Tibial nerve (tissue), 4 donors: Measurements from ENCODE around the gene ZNF611. TPM values are rescaled to one million over a fixed set of nuclear protein-coding genes. Genes with fewer than 3 reads are reported as not detected.
"Not testable (repeated sequence)": the region's sequence is repeated elsewhere in the genome, so short reads cannot be mapped to it uniquely, and the experiment has no call there.

ENCODE experiments used
- DNase-seq, 2 donors: peaks; one replicate each; pipeline ENCODE4 v3.0.0-alpha.2; 2019; ENCODE audit warnings: low spot score in 2 of 2
- H3K27ac ChIP-seq, 4 donors: fragments of 200-600 bp; sonication (generic) in 3 of 4; one replicate each; pipeline ENCODE4 v1.5.1; 2017 to 2019; ENCODE audit warnings: mild to moderate bottlenecking in 1 of 4
- H3K27me3 ChIP-seq, 2 donors: fragments of 200-600 bp; sonication (generic) in 1 of 2; one replicate each; pipeline versions ENCODE4 v1.5.1 to v1.6.0; 2017 to 2019
- H3K36me3 ChIP-seq, 3 donors: fragments of 200-600 bp; sonication (generic); one replicate each; pipeline ENCODE4 v1.5.1; 2018 to 2019
- H3K4me1 ChIP-seq, 4 donors: fragments of 200-600 bp; sonication (generic) in 3 of 4; one replicate each; pipeline ENCODE4 v1.5.1; 2017 to 2019
- H3K4me3 ChIP-seq, 4 donors: fragments of 200-600 bp; sonication (generic) in 3 of 4; one replicate each; pipeline ENCODE4 v1.5.1; 2017 to 2019; ENCODE audit warnings: mild to moderate bottlenecking in 1 of 4, moderate library complexity in 1 of 4
- H3K9me3 ChIP-seq, 4 donors: fragments of 200-600 bp; sonication (generic) in 3 of 4; one replicate each; pipeline ENCODE4 v1.5.1; 2017 to 2019
- CTCF ChIP-seq, 5 experiments: fragments of 200-600 bp in 3 of 5; fragments of 450-650 bp in 2 of 5; sonication (generic) in 3 of 5; IDR thresholded peaks; one replicate each; pipeline ENCODE4 v1.5.1; 2016 to 2019; ENCODE audit warnings: antibody characterized with exemption in 5 of 5, mild to moderate bottlenecking in 3 of 5, moderate library complexity in 2 of 5
- EP300 ChIP-seq, 2 donors: sonication (generic); formaldehyde crosslinking; IDR thresholded peaks; one replicate each; pipeline ENCODE4 v1.6.1; 2017; ENCODE audit warnings: antibody characterized with exemption in 2 of 2, mild to moderate bottlenecking in 1 of 2
- POLR2A ChIP-seq, 2 donors: fragments of 450-650 bp; IDR thresholded peaks; one replicate each; pipeline ENCODE4 v1.6.1; 2017; ENCODE audit warnings: antibody characterized with exemption in 2 of 2, mild to moderate bottlenecking in 2 of 2, moderate library complexity in 2 of 2
- WGBS, 2 donors: methylation state at CpG; one replicate each; pipeline ENCODE4 v1.1.5; 2018; 5-methylcytosine and 5-hydroxymethylcytosine counted together
- total RNA-seq, 4 donors: library from RNA; depleted of rRNA; stranded (reverse); fragments of >200 nt; gene quantifications; one replicate each; pipeline ENCODE4 v1.1.0, GENCODE V29; 2016

ZNF611 gene
- total RNA-seq, 4 donors from 2014 or later: 11.6 to 15.9 (median 13.3) TPM

- TF ChIP-seq CTCF (IDR thresholded peaks at IDR 0.05) (no peak), EP300 (IDR thresholded peaks at IDR 0.05) (no peak), POLR2A (IDR thresholded peaks at IDR 0.05) (no peak)
These were observed 12.5 kb downstream of the ZNF611 start for GRCh38 chr19:52722062-52723003.

GRCh38 chr19:52720541-52720940, 14.3 kb downstream of the ZNF611 start:
- peaks cover 0 to 89% (median 5%) of the 10 kb centered on the region in 3 donors for H3K36me3 ChIP-seq
- DNase-seq, H3K4me1 ChIP-seq, H3K4me3 ChIP-seq, H3K27me3 ChIP-seq, H3K27ac ChIP-seq: not testable (repeated sequence)
- 96 to 100% methylated on average over 1 to 9 of the region's 21 CpGs for WGBS, 2 donors
- peaks cover 0 to 14% (median 0%) of the 10 kb centered on the region in 4 donors for H3K9me3 ChIP-seq

More at GRCh38 chr19:52722062-52723003, 12.5 kb downstream of the ZNF611 start:
- Histone ChIP-seq H3K4me3 (no peak overlapping the region), H3K4me1 (no peaks in the 10 kb centered on the region), H3K9me3 (peaks cover 0 to 14% (median 0%) of the 10 kb centered on the region in 4 donors), H3K27me3 (no peaks in the 10 kb centered on the region), H3K36me3 (peaks cover 0 to 93% (median 6%) of the 10 kb centered on the region in 3 donors), H3K27ac (no peak overlapping the region)
- 80 to 86% methylated on average over 7 of the region's 7 CpGs for WGBS, 2 donors
- DNase-seq: no peak

GRCh38 chr19:52716522-52716921, 18.3 kb downstream of the ZNF611 start:
- Histone ChIP-seq H3K27ac (no peak overlapping the region), H3K9me3 (peaks cover 0 to 13% (median 0%) of the 10 kb centered on the region in 4 donors), H3K4me1 (no peaks in the 10 kb centered on the region), H3K36me3 (peaks cover 0 to 91% (median 5%) of the 10 kb centered on the region in 3 donors), H3K4me3 (no peak overlapping the region), H3K27me3 (no peaks in the 10 kb centered on the region)
- WGBS, 2 donors: 71 to 87% methylated on average over 1 of the region's 1 CpG
- no peak for TF ChIP-seq EP300 (IDR thresholded peaks at IDR 0.05)
- no peak for TF ChIP-seq POLR2A (IDR thresholded peaks at IDR 0.05)
- no peak for TF ChIP-seq CTCF (IDR thresholded peaks at IDR 0.05)
- DNase-seq: no peak

GRCh38 chr19:52715902-52716301, 18.9 kb downstream of the ZNF611 start:
- H3K4me3 ChIP-seq, H3K4me1 ChIP-seq, H3K27me3 ChIP-seq, DNase-seq, H3K9me3 ChIP-seq, H3K27ac ChIP-seq: not testable (repeated sequence)
- WGBS, 2 donors: 53 to 54% methylated on average over 4 of the region's 4 CpGs
- H3K36me3 ChIP-seq: peaks cover 0 to 91% (median 7%) of the 10 kb centered on the region in 3 donors

- WGBS, 2 donors: 80 to 92% methylated on average over 5 of the region's 5 CpGs
- not testable (repeated sequence) for H3K27ac ChIP-seq, H3K4me3 ChIP-seq, H3K9me3 ChIP-seq, H3K27me3 ChIP-seq, H3K4me1 ChIP-seq, DNase-seq
- H3K36me3 ChIP-seq: peaks cover 0 to 91% (median 3%) of the 10 kb centered on the region in 3 donors
These were observed 19.5 kb downstream of the ZNF611 start for GRCh38 chr19:52715330-52715729.

- not testable (repeated sequence) for H3K4me1 ChIP-seq, H3K27me3 ChIP-seq, DNase-seq, H3K27ac ChIP-seq, H3K4me3 ChIP-seq
- peaks cover 0 to 92% (median 3%) of the 10 kb centered on the region in 3 donors for H3K36me3 ChIP-seq
- 94 to 98% methylated on average over 2 of the region's 2 CpGs for WGBS, 2 donors
- peaks cover 0 to 13% (median 0%) of the 10 kb centered on the region in 4 donors for H3K9me3 ChIP-seq
These were observed 21.8 kb downstream of the ZNF611 start for GRCh38 chr19:52713051-52713450.

GRCh38 chr19:52711661-52712060, 23.2 kb downstream of the ZNF611 start:
- H3K9me3 ChIP-seq: peaks cover 0 to 26% (median 0%) of the 10 kb centered on the region in 4 donors
- not testable (repeated sequence) for H3K4me1 ChIP-seq, H3K27ac ChIP-seq, H3K27me3 ChIP-seq, DNase-seq, H3K4me3 ChIP-seq
- peaks cover 0 to 100% (median 15%) of the 10 kb centered on the region in 3 donors for H3K36me3 ChIP-seq
- 95 to 96% methylated on average over 3 of the region's 3 CpGs for WGBS, 2 donors
